C4-2B (cell line): Measurements from ENCODE around the gene CCHCR1.
A peak's percentile ranks its signal among the peaks of the same experiment; 100 is the strongest.
"Not testable (repeated sequence)": the region's sequence is repeated elsewhere in the genome, so short reads cannot be mapped to it uniquely, and the experiment has no call there.

Experiments used
- H3K27ac ChIP-seq: fragments of 450-650 bp; 2 replicates; pipeline ENCODE4 v1.5.1; 2017
- CTCF ChIP-seq: fragments of 450-650 bp; conservative IDR thresholded peaks from 2 replicates; pipeline ENCODE4 v1.5.1; 2017; ENCODE audit warnings: mild to moderate bottlenecking
- ZFX ChIP-seq: fragments of 450-650 bp; IDR thresholded peaks from 2 replicates; pipeline ENCODE4 v1.6.1; 2017

Gene CCHCR1

GRCh38 chr6:31197559-31198305 is 40.1 kb upstream of the CCHCR1 start:
- peak overlapping the region; percentile 82 for H3K27ac ChIP-seq
- TF ChIP-seq ZFX (no peak), CTCF (no peak)

GRCh38 chr6:31196251-31197022 is 38.8 kb upstream of the CCHCR1 start:
- peak overlapping the region; percentile 82 for H3K27ac ChIP-seq

GRCh38 chr6:31195308-31195979 is 37.8 kb upstream of the CCHCR1 start:
- not testable (repeated sequence) for H3K27ac ChIP-seq

- H3K27ac ChIP-seq, result no peak overlapping the region
- TF ChIP-seq ZFX, result no peak
- TF ChIP-seq CTCF, result no peak
Measured at GRCh38 chr6:31194061-31194834, 36.6 kb upstream of the CCHCR1 start.

- no peak overlapping the region for H3K27ac ChIP-seq
- no peak for TF ChIP-seq CTCF
- no peak for TF ChIP-seq ZFX
Measured at GRCh38 chr6:31193206-31193605, 35.6 kb upstream of the CCHCR1 start.

GRCh38 chr6:31192431-31193105 is 35.0 kb upstream of the CCHCR1 start:
- H3K27ac ChIP-seq, result not testable (repeated sequence)
- peak; percentile 78 for TF ChIP-seq CTCF

- TF ChIP-seq ZFX (no peak), CTCF (no peak)
- no peak overlapping the region for H3K27ac ChIP-seq
Measured at GRCh38 chr6:31190488-31190887, 32.9 kb upstream of the CCHCR1 start.

- not testable (repeated sequence) for H3K27ac ChIP-seq
Measured at GRCh38 chr6:31189223-31189622, 31.6 kb upstream of the CCHCR1 start.
